GM18951 (cell line): ENCODE data around the gene KLRD1.
"Not testable (repeated sequence)": the region's sequence is repeated elsewhere in the genome, so short reads cannot be mapped to it uniquely, and the experiment has no call there.

Source experiments
- POLR2A ChIP-seq: IDR thresholded peaks from 4 replicates; pipeline ENCODE4 v1.6.1; 2011; ENCODE audit warnings: mild to moderate bottlenecking; ENCODE audit not compliant: insufficient read length, insufficient read depth; ENCODE audit errors: extremely low read depth
- in situ Hi-C: fragments of 300-500 bp; cut with MboI; formaldehyde crosslinking; loops from one replicate; pipeline ENCODE4 v1.12.0; 2022; ENCODE audit warnings: low sequenced_read_pairs, mixed read lengths, inconsistent platforms; ENCODE audit not compliant: unreplicated experiment

The KLRD1 gene

GRCh38 chr12:10358131-10358530, 50.5 kb downstream of the KLRD1 start:
- no peak for TF ChIP-seq POLR2A
- in situ Hi-C loops, result no loop called here

- in situ Hi-C loops, result no loop called here
- no peak for TF ChIP-seq POLR2A
These were observed 51.3 kb downstream of the KLRD1 start for GRCh38 chr12:10358969-10359368.

GRCh38 chr12:10361084-10361483, 53.4 kb downstream of the KLRD1 start:
- in situ Hi-C loops, result no loop called here

GRCh38 chr12:10361622-10362021, 54.0 kb downstream of the KLRD1 start:
- in situ Hi-C loops, result no loop called here
- TF ChIP-seq POLR2A, result no peak

More at GRCh38 chr12:10361084-10361483, 53.4 kb downstream of the KLRD1 start:
- no peak for TF ChIP-seq POLR2A

- TF ChIP-seq POLR2A, result no peak
- in situ Hi-C loops, result no loop called here
These were observed 54.7 kb downstream of the KLRD1 start for GRCh38 chr12:10362325-10362724.

- TF ChIP-seq POLR2A, result no peak
- in situ Hi-C loops, result no loop called here
These were observed 55.4 kb downstream of the KLRD1 start for GRCh38 chr12:10362828-10363657.

GRCh38 chr12:10363658-10363913, 55.9 kb downstream of the KLRD1 start:
- no peak for TF ChIP-seq POLR2A
- in situ Hi-C loops, result no loop called here

- no peak for TF ChIP-seq POLR2A
- in situ Hi-C loops, result no loop called here
These were observed 56.5 kb downstream of the KLRD1 start for GRCh38 chr12:10363914-10364814.

- TF ChIP-seq POLR2A, result no peak
- in situ Hi-C loops, result no loop called here
These were observed 57.3 kb downstream of the KLRD1 start for GRCh38 chr12:10364815-10365622.

- in situ Hi-C loops, result no loop called here
- TF ChIP-seq POLR2A, result no peak
These were observed 58.2 kb downstream of the KLRD1 start for GRCh38 chr12:10365696-10366405.

- TF ChIP-seq POLR2A, result no peak
- in situ Hi-C loops, result no loop called here
These were observed 59.2 kb downstream of the KLRD1 start for GRCh38 chr12:10366875-10367274.

- in situ Hi-C loops, result not testable (repeated sequence)
These were observed 60.0 kb downstream of the KLRD1 start for GRCh38 chr12:10367714-10368113.
